BJ (cell line): ENCODE results near the gene PDGFC. TPM values are rescaled to one million over a fixed set of nuclear protein-coding genes. Genes with fewer than 3 reads are reported as not detected.

Experiments
- CTCF ChIA-PET: fragments of 350-600 bp; formaldehyde crosslinking; extraction: SDS; loops from one replicate; lab custom pipeline; 2021; ENCODE audit warnings: antibody characterized with exemption, inconsistent platforms; lab: Yijun Ruan, JAX
- POLR2A ChIA-PET: fragments of 300-600 bp; sonication (Branson Sonifier 250); formaldehyde crosslinking; extraction: SDS; loops from one replicate; lab custom pipeline; 2021; ENCODE audit warnings: antibody characterized with exemption; lab: Charles Lee
- DNase-seq: peaks from one replicate; pipeline ENCODE4 v3.0.0-alpha.2; 2011; ENCODE audit warnings: low read depth
- H3K27me3 ChIP-seq: 2 replicates; pipeline ENCODE4 v1.6.0; 2011; ENCODE audit warnings: low read length; ENCODE audit not compliant: control insufficient read depth, insufficient read depth
- H3K36me3 ChIP-seq: 2 replicates; pipeline ENCODE4 v1.5.1; 2011; ENCODE audit warnings: low read length; ENCODE audit not compliant: control insufficient read depth, insufficient read depth
- H3K4me3 ChIP-seq: 2 replicates; pipeline ENCODE4 v1.5.1; 2011; ENCODE audit warnings: low read depth, mild to moderate bottlenecking, control low read depth, low read length
- polyA plus RNA-seq: library from polyadenylated mRNA; depleted of rRNA; stranded (reverse); fragments of >200 nt; gene quantifications from 2 replicates; pipeline ENCODE4 v1.2.3, GENCODE V29; 2011
- TF ChIP-seq, protein P1 (sequence below): IDR thresholded peaks from 2 replicates; pipeline ENCODE4 v1.5.1; 2011; ENCODE audit warnings: low read depth, mild to moderate bottlenecking, control low read depth, inconsistent platforms, low read length, moderate library complexity; ENCODE audit not compliant: insufficient read depth

PDGFC gene
- polyA plus RNA-seq, 1 experiment = 22.4 TPM

DNA sequence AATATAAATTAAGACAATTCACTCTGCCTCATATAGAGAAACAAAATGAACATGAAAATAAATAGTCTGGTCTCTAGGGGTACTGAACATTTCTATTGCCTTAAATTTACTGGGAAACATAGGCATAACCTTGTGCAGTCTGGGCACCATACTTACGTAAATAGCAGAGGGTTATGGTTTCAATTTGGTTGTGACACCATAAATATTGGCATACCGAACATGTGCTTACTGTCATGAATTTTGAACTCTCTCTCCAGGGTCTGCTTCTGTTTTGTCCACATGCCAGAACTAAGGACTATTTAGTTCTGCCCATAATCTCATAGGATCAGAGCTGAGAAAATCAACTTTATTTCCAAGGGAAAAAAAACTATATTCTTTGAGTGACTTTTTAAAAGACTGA is 17.6 kb downstream of the PDGFC start:
- POLR2A ChIA-PET = no interaction called here
- TF ChIP-seq, protein P1, sequence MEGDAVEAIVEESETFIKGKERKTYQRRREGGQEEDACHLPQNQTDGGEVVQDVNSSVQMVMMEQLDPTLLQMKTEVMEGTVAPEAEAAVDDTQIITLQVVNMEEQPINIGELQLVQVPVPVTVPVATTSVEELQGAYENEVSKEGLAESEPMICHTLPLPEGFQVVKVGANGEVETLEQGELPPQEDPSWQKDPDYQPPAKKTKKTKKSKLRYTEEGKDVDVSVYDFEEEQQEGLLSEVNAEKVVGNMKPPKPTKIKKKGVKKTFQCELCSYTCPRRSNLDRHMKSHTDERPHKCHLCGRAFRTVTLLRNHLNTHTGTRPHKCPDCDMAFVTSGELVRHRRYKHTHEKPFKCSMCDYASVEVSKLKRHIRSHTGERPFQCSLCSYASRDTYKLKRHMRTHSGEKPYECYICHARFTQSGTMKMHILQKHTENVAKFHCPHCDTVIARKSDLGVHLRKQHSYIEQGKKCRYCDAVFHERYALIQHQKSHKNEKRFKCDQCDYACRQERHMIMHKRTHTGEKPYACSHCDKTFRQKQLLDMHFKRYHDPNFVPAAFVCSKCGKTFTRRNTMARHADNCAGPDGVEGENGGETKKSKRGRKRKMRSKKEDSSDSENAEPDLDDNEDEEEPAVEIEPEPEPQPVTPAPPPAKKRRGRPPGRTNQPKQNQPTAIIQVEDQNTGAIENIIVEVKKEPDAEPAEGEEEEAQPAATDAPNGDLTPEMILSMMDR = no peak
- no peak overlapping the region for H3K4me3 ChIP-seq
- no peak for DNase-seq
- CTCF ChIA-PET = no interaction called here
- no peaks in the 10 kb centered on the region for H3K27me3 ChIP-seq
- no peaks in the 10 kb centered on the region; the same call in 1 of the 2 replicates for H3K36me3 ChIP-seq

DNA sequence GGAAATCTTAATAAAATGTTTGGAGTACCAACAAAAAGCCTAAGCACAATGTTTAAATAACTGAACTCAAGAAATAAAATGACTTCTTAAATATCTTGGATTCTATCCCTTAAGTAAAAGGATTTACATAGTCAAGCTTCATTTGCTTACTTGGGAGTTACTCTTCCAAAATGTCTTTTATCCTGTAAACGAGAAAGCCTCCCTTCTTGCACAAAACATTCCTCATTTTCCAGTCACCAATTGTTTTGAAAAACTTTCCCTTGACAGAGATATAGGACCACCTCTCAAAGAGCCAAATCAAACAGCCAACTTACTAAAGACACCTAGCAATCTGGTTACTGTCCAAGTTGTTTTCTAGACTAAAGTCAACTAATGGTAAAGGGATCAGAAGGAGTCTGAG is 18.6 kb downstream of the PDGFC start:
- TF ChIP-seq, protein P1 = no peak
- ChIA-PET CTCF (no interaction called here), POLR2A (no interaction called here)
- Histone ChIP-seq H3K27me3 (no peaks in the 10 kb centered on the region), H3K36me3 (no peaks in the 10 kb centered on the region; the same call in 1 of the 2 replicates), H3K4me3 (no peak overlapping the region)
- DNase-seq = no peak

DNA sequence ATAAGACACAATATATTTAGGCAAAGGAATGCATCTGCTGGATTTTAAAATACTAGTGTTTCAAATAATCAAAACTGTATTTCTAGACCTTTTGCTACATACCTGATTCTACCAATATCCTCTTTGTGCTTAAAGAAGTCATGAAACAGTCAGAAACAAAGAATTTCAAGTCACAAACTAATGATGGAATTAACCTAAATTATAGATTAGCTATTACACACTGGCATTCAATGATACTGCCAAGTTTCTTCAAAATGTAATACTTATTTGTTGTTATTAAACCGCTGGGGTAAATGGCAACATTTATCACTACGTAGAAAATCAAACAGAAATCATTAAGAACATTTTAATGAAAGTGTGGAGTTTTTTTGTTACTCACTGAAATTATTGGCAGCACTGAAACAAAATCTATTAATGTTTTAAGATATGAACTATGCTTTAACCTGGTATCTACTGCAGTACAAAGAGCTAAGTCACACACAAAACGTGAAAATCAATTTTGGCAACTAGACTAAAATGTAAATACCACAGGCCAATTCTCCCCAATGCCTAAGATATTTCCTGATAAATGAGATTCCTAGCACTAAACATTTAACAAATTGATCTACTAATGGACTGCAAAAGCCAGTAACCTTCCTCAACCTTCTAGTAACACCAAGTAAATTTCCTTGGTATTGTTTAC is 19.4 kb downstream of the PDGFC start:
- POLR2A ChIA-PET = no interaction called here
- CTCF ChIA-PET = no interaction called here
- TF ChIP-seq, protein P1 = no peak
- H3K27me3 ChIP-seq = no peaks in the 10 kb centered on the region
- H3K36me3 ChIP-seq = no peaks in the 10 kb centered on the region; the same call in 1 of the 2 replicates
- no peak for DNase-seq
- H3K4me3 ChIP-seq = no peak overlapping the region

DNA sequence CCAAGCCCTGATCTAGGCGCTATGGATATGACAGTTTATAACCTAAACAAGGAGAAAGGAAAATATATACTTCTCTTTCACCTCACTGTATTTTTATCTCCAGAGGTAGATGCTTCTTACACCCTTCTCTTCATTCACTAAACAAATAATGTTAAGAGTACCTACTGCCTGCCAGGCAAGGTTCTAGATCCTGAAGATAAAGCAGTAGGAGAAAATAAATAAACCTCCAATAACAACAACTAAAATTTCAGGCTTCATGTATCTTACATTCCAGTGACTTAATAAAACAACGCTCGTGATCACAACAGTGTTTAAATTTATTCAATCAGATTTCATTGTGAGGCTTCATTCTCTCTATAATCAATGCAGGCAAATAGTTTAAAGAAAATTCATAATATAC is 20.7 kb downstream of the PDGFC start:
- no peaks in the 10 kb centered on the region for H3K27me3 ChIP-seq
- ChIA-PET POLR2A (no interaction called here), CTCF (no interaction called here)

DNA sequence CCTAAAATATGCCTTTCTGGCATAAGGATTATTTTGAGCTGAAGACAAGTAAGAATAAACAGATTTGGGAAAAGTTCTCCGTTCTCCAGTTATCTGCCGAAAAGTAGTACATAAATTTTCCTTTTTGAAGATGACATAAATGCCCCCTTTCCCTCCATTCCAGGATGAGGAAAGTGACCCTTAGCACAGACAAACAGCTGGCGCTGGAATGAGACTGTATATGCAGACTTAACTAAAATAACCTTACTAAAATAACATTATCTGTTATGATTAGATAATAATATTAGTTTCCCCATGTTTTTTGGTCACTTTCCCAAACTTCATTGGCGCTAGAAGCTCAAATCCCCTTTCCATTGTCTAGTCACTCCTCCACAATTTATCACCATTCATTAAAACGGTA is 21.5 kb downstream of the PDGFC start:
- no peaks in the 10 kb centered on the region; the same call in 1 of the 2 replicates for H3K36me3 ChIP-seq
- POLR2A ChIA-PET = no interaction called here
- TF ChIP-seq, protein P1 = no peak
- no peak overlapping the region for H3K4me3 ChIP-seq
- no peak for DNase-seq
- CTCF ChIA-PET = interaction anchor here (1.1 to 1.3 kb wide), 2 partner anchors 9 to 42 kb away, joined by 4 read pairs; no protein-coding TSS in a partner anchor
- no peaks in the 10 kb centered on the region for H3K27me3 ChIP-seq

More for the DNA sequence above, 20.7 kb downstream of the PDGFC start:
- no peaks in the 10 kb centered on the region; the same call in 1 of the 2 replicates for H3K36me3 ChIP-seq
- no peak overlapping the region for H3K4me3 ChIP-seq
- no peak for DNase-seq
- TF ChIP-seq, protein P1 = no peak
